HepG2 (cell line): ENCODE results near the gene VSX1. TPM values are rescaled to one million over a fixed set of nuclear protein-coding genes. Genes with fewer than 3 reads are reported as not detected.

Experiments used
- CEBPG ChIP-seq: IDR thresholded peaks from 2 replicates; pipeline ENCODE4 v1.6.1; 2016
- DDIT3 ChIP-seq: sonication (generic); formaldehyde crosslinking; IDR thresholded peaks from 2 replicates; pipeline ENCODE4 v1.4.0; 2020; ENCODE audit warnings: mild to moderate bottlenecking, missing genetic modification reagents
- EP300 ChIP-seq, 3 experiments: sonication (generic) in 1 of 3; formaldehyde crosslinking in 1 of 3; IDR thresholded peaks; 2 replicates each; pipeline versions ENCODE4 v1.5.1 to v1.6.1; 2011 to 2020; ENCODE audit warnings: low read depth in 2 of 3, low read length in 2 of 3, borderline replicate concordance in 1 of 3, improper control_type of control experiment in 1 of 3, mild to moderate bottlenecking in 1 of 3, missing genetic modification reagents in 1 of 3, moderate library complexity in 1 of 3
- FOXK2 ChIP-seq: fragments of 450-650 bp; IDR thresholded peaks from 2 replicates; pipeline ENCODE4 v1.6.1; 2016
- IKZF4 ChIP-seq: sonication (generic); formaldehyde crosslinking; IDR thresholded peaks from 2 replicates; pipeline ENCODE4 v1.5.1; 2020; ENCODE audit warnings: borderline replicate concordance, mild to moderate bottlenecking, low read depth, missing genetic modification reagents; ENCODE audit errors: not compliant biosample characterization
- MZF1 ChIP-seq: sonication (generic); formaldehyde crosslinking; IDR thresholded peaks from 2 replicates; pipeline ENCODE4 v1.8.1; 2023; ENCODE audit warnings: mild to moderate bottlenecking, missing genetic modification reagents, borderline replicate concordance
- NFE2 ChIP-seq: sonication (generic); formaldehyde crosslinking; IDR thresholded peaks from 2 replicates; pipeline ENCODE4 v1.4.0; 2020; ENCODE audit warnings: missing genetic modification reagents
- SMAD9 ChIP-seq: sonication (generic); formaldehyde crosslinking; IDR thresholded peaks from 2 replicates; pipeline ENCODE4 v1.5.1; 2020; ENCODE audit warnings: mild to moderate bottlenecking, missing genetic modification reagents
- SMARCC2 ChIP-seq: fragments of 450-650 bp; IDR thresholded peaks from 2 replicates; pipeline ENCODE4 v1.6.1; 2017; ENCODE audit warnings: antibody characterized with exemption, mild to moderate bottlenecking
- SMARCE1 ChIP-seq: fragments of 450-650 bp; IDR thresholded peaks from 2 replicates; pipeline ENCODE4 v1.6.1; 2017; ENCODE audit warnings: borderline replicate concordance
- YEATS2 ChIP-seq: sonication (generic); formaldehyde crosslinking; IDR thresholded peaks from 2 replicates; pipeline ENCODE4 v1.4.0; 2020; ENCODE audit warnings: missing genetic modification reagents, borderline replicate concordance
- ZBTB38 ChIP-seq: sonication (generic); formaldehyde crosslinking; IDR thresholded peaks from 2 replicates; pipeline ENCODE4 v1.5.1; 2020; ENCODE audit warnings: mild to moderate bottlenecking, missing genetic modification reagents
- ZBTB7B ChIP-seq: sonication (generic); formaldehyde crosslinking; IDR thresholded peaks from 2 replicates; pipeline ENCODE4 v1.4.0; 2020; ENCODE audit warnings: missing genetic modification reagents
- ZEB1 ChIP-seq: IDR thresholded peaks from 2 replicates; pipeline ENCODE4 v1.6.1; 2012; ENCODE audit warnings: mild to moderate bottlenecking, low read depth, inconsistent platforms; ENCODE audit not compliant: insufficient replicate concordance
- ZFP36L2 ChIP-seq: sonication (generic); formaldehyde crosslinking; IDR thresholded peaks from 2 replicates; pipeline ENCODE4 v1.4.0; 2020; ENCODE audit warnings: missing genetic modification reagents
- ZNF12 ChIP-seq: sonication (generic); formaldehyde crosslinking; IDR thresholded peaks from 2 replicates; pipeline ENCODE4 v1.5.0; 2020; ENCODE audit warnings: missing genetic modification reagents
- ZNF160 ChIP-seq: sonication (generic); formaldehyde crosslinking; IDR thresholded peaks from 2 replicates; pipeline ENCODE4 v1.8.0; 2022; ENCODE audit warnings: mild to moderate bottlenecking, inconsistent platforms, missing genetic modification reagents
- ZNF235 ChIP-seq: sonication (generic); formaldehyde crosslinking; IDR thresholded peaks from 2 replicates; pipeline ENCODE4 v1.8.1; 2023; ENCODE audit warnings: mild to moderate bottlenecking, missing genetic modification reagents, borderline replicate concordance
- ZNF251 ChIP-seq: sonication (generic); formaldehyde crosslinking; IDR thresholded peaks from 2 replicates; pipeline ENCODE4 v1.9.0; 2021; ENCODE audit warnings: mild to moderate bottlenecking, missing genetic modification reagents
- ZNF569 ChIP-seq: sonication (generic); formaldehyde crosslinking; IDR thresholded peaks from 2 replicates; pipeline ENCODE4 v1.5.0; 2020; ENCODE audit warnings: mild to moderate bottlenecking, missing genetic modification reagents, moderate library complexity, borderline replicate concordance
- ZNF740 ChIP-seq: sonication (generic); formaldehyde crosslinking; IDR thresholded peaks from 2 replicates; pipeline ENCODE4 v1.4.0; 2020; ENCODE audit warnings: missing genetic modification reagents
- polyA plus RNA-seq, 8 experiments: library from polyadenylated mRNA; depleted of rRNA in 3 of 8; stranded (reverse) in 7 of 8; unstranded in 1 of 8; fragments of >200 nt; fragmentation: Illumina TruSeq in 4 of 8; extraction: Trizol in 4 of 8; gene quantifications; 2 replicates each; pipeline versions ENCODE4 v1.2.1 to v1.2.3, GENCODE V29; 2011 to 2016; ENCODE audit warnings: low read depth in 4 of 8, missing spikeins in 1 of 8, mixed read lengths in 1 of 8; ENCODE audit not compliant: insufficient read depth in 1 of 8
- total RNA-seq, 5 experiments: library from RNA; depleted of rRNA; stranded (reverse); fragments of >200 nt; fragmentation: Illumina TruSeq; extraction: Trizol; gene quantifications; 2 replicates each; pipeline ENCODE4 v1.2.3, GENCODE V29; 2016; ENCODE audit warnings: low read depth in 1 of 5
- TF ChIP-seq, protein P1 (sequence below): conservative IDR thresholded peaks from 2 replicates; pipeline ENCODE4 v1.6.1; 2018; ENCODE audit warnings: missing genetic modification reagents
- TF ChIP-seq, protein P2 (sequence below): sonication (generic); formaldehyde crosslinking; IDR thresholded peaks from 2 replicates; pipeline ENCODE4 v1.4.0; 2020; ENCODE audit warnings: missing genetic modification reagents, mild to moderate bottlenecking, borderline replicate concordance
- TF ChIP-seq, protein P3 (sequence below): sonication (generic); formaldehyde crosslinking; IDR thresholded peaks from 2 replicates; pipeline ENCODE4 v1.5.0; 2020; ENCODE audit warnings: missing genetic modification reagents, mild to moderate bottlenecking, borderline replicate concordance
- TF ChIP-seq, protein P4 (sequence below): sonication (generic); formaldehyde crosslinking; IDR thresholded peaks from 2 replicates; pipeline ENCODE4 v1.5.0; 2020; ENCODE audit warnings: missing genetic modification reagents

The VSX1 gene
- total and polyA plus RNA-seq, 2 of the 13 experiments (the other 11 are each of a cell fraction or from before 2014, with no cell fraction given) = 0.04 TPM; not detected in 1

GRCh38 chr20:25032478-25033264 lies 49.3 kb downstream of the VSX1 start (continued):
- TF ChIP-seq, protein P1, sequence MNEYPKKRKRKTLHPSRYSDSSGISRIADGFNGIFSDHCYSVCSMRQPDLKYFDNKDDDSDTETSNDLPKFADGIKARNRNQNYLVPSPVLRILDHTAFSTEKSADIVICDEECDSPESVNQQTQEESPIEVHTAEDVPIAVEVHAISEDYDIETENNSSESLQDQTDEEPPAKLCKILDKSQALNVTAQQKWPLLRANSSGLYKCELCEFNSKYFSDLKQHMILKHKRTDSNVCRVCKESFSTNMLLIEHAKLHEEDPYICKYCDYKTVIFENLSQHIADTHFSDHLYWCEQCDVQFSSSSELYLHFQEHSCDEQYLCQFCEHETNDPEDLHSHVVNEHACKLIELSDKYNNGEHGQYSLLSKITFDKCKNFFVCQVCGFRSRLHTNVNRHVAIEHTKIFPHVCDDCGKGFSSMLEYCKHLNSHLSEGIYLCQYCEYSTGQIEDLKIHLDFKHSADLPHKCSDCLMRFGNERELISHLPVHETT (CRISPR knock-in tag) = 0 out of 2 replicates have a peak, but pooled peaks have one; percentile 7
- TF ChIP-seq, protein P2, sequence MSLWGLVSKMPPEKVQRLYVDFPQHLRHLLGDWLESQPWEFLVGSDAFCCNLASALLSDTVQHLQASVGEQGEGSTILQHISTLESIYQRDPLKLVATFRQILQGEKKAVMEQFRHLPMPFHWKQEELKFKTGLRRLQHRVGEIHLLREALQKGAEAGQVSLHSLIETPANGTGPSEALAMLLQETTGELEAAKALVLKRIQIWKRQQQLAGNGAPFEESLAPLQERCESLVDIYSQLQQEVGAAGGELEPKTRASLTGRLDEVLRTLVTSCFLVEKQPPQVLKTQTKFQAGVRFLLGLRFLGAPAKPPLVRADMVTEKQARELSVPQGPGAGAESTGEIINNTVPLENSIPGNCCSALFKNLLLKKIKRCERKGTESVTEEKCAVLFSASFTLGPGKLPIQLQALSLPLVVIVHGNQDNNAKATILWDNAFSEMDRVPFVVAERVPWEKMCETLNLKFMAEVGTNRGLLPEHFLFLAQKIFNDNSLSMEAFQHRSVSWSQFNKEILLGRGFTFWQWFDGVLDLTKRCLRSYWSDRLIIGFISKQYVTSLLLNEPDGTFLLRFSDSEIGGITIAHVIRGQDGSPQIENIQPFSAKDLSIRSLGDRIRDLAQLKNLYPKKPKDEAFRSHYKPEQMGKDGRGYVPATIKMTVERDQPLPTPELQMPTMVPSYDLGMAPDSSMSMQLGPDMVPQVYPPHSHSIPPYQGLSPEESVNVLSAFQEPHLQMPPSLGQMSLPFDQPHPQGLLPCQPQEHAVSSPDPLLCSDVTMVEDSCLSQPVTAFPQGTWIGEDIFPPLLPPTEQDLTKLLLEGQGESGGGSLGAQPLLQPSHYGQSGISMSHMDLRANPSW (CRISPR knock-in tag) = no peak
- no peak for TF ChIP-seq ZNF235 (CRISPR knock-in tag)
- TF ChIP-seq SMARCC2 = no peak
- TF ChIP-seq FOXK2 = no peak
- TF ChIP-seq ZNF569 (CRISPR knock-in tag) = no peak
- TF ChIP-seq CEBPG (CRISPR knock-in tag) = no peak
- TF ChIP-seq ZEB1 = no peak
- TF ChIP-seq EP300 (IDR thresholded peaks at IDR 0.05; ENCODE audit: low read depth in 2 of 2, low read length in 2 of 2) = peak; percentile 17 to 69; a peak in 3 of 4 replicates
- peak; percentile 74; the same call in 1 of the 2 replicates for TF ChIP-seq EP300 (CRISPR knock-in tag; IDR thresholded peaks at IDR 0.05; ENCODE audit: borderline replicate concordance)
- TF ChIP-seq, protein P3, sequence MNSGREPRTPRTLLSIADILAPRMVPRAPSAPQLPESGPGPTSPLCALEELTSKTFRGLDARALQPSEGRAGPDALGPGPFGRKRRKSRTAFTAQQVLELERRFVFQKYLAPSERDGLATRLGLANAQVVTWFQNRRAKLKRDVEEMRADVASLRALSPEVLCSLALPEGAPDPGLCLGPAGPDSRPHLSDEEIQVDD (CRISPR knock-in tag) = no peak
- TF ChIP-seq ZNF251 (CRISPR knock-in tag) = no peak
- TF ChIP-seq SMAD9 (CRISPR knock-in tag) = no peak
- no peak for TF ChIP-seq ZNF160 (CRISPR knock-in tag)
- TF ChIP-seq SMARCE1 = no peak
- TF ChIP-seq IKZF4 (CRISPR knock-in tag) = peak; percentile 6
- TF ChIP-seq NFE2 = no peak
- no peak for TF ChIP-seq YEATS2 (CRISPR knock-in tag)
- TF ChIP-seq ZBTB38 (CRISPR knock-in tag) = no peak
- TF ChIP-seq ZFP36L2 (CRISPR knock-in tag) = no peak
- TF ChIP-seq MZF1 (CRISPR knock-in tag) = no peak
- TF ChIP-seq DDIT3 = no peak
- TF ChIP-seq, protein P4, sequence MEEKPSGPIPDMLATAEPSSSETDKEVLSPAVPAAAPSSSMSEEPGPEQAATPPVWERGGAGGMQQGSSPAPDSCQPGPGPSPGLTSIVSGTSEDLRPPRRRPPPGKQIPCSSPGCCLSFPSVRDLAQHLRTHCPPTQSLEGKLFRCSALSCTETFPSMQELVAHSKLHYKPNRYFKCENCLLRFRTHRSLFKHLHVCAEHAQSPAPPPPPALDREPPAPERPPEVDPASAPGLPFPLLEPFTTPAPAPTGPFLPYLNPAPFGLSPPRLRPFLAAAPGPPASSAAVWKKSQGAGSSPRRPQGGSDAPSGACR = no peak
- TF ChIP-seq ZNF740 (CRISPR knock-in tag) = no peak
- TF ChIP-seq ZNF12 = 0 out of 2 replicates have a peak, but pooled peaks have one; percentile 24
- peak; percentile 98 for TF ChIP-seq ZBTB7B (CRISPR knock-in tag)
